Panc1 (cell line): Measurements from ENCODE around the gene G6PC2.

Source experiments
- CTCF ChIP-seq: fragments of 450-650 bp; IDR thresholded peaks from 2 replicates; pipeline ENCODE4 v1.5.1; 2017; ENCODE audit warnings: mild to moderate bottlenecking
- REST ChIP-seq, 2 experiments: IDR thresholded peaks; 2 replicates each; pipeline ENCODE4 v1.6.1; 2011 to 2012; ENCODE audit warnings: low read depth in 2 of 2, control low read depth in 1 of 2, low read length in 1 of 2, mild to moderate bottlenecking in 1 of 2, moderate library complexity in 1 of 2; ENCODE audit not compliant: insufficient read depth in 1 of 2

GRCh38 chr2:168890006-168890782 lies 10.9 kb upstream of the G6PC2 start, which contains the start of gene SPC25:
- TF ChIP-seq CTCF (no peak), REST (IDR thresholded peaks at IDR 0.05; ENCODE audit: insufficient read depth in 1 of 2, low read depth in 2 of 2, low read length in 1 of 2) (no peak)
